Bronchial epithelial cell (primary cell): ENCODE data around the gene ERG28. TPM values are rescaled to one million over a fixed set of nuclear protein-coding genes. Genes with fewer than 3 reads are reported as not detected.

Source experiments
- DNase-seq: peaks from one replicate; pipeline ENCODE4 v3.0.0-alpha.2; 2010; ENCODE audit warnings: low read depth
- FAIRE-seq: peaks from 2 replicates; lab custom pipeline; 2011; peaks lifted over from hg19 to GRCh38; lab: Jason Lieb, UNC
- H3K27me3 ChIP-seq: 2 replicates; pipeline ENCODE4 v1.5.1; 2011; ENCODE audit warnings: low read length; ENCODE audit not compliant: control insufficient read depth, insufficient read depth
- H3K36me3 ChIP-seq: 2 replicates; pipeline ENCODE4 v1.5.1; 2011; ENCODE audit warnings: low read length; ENCODE audit not compliant: control insufficient read depth, insufficient read depth
- H3K4me3 ChIP-seq: 2 replicates; pipeline ENCODE4 v1.5.1; 2011; ENCODE audit warnings: mild to moderate bottlenecking, low read depth, low read length, control low read depth
- total RNA-seq: library from RNA; depleted of rRNA; stranded (reverse); fragments of >200 nt; gene quantifications from 2 replicates; pipeline ENCODE4 v1.2.1, GENCODE V29; 2014
- TF ChIP-seq, protein P1 (sequence below): IDR thresholded peaks from 2 replicates; pipeline ENCODE4 v1.5.1; 2011; ENCODE audit warnings: mild to moderate bottlenecking, moderate library complexity, low read length, control low read depth, inconsistent platforms; ENCODE audit not compliant: insufficient read depth, severe bottlenecking

The ERG28 gene
- total RNA-seq, 1 donor from 2014 or later: 4.2 TPM

GRCh38 chr14:75690010-75690409, 29.3 kb upstream of the ERG28 start:
- Histone ChIP-seq H3K36me3 (peaks cover 8% of the 10 kb centered on the region), H3K27me3 (no peaks in the 10 kb centered on the region), H3K4me3 (no peak overlapping the region)
- DNase-seq (no peak), FAIRE-seq (no peak)
- TF ChIP-seq, protein P1, sequence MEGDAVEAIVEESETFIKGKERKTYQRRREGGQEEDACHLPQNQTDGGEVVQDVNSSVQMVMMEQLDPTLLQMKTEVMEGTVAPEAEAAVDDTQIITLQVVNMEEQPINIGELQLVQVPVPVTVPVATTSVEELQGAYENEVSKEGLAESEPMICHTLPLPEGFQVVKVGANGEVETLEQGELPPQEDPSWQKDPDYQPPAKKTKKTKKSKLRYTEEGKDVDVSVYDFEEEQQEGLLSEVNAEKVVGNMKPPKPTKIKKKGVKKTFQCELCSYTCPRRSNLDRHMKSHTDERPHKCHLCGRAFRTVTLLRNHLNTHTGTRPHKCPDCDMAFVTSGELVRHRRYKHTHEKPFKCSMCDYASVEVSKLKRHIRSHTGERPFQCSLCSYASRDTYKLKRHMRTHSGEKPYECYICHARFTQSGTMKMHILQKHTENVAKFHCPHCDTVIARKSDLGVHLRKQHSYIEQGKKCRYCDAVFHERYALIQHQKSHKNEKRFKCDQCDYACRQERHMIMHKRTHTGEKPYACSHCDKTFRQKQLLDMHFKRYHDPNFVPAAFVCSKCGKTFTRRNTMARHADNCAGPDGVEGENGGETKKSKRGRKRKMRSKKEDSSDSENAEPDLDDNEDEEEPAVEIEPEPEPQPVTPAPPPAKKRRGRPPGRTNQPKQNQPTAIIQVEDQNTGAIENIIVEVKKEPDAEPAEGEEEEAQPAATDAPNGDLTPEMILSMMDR: no peak

DNA sequence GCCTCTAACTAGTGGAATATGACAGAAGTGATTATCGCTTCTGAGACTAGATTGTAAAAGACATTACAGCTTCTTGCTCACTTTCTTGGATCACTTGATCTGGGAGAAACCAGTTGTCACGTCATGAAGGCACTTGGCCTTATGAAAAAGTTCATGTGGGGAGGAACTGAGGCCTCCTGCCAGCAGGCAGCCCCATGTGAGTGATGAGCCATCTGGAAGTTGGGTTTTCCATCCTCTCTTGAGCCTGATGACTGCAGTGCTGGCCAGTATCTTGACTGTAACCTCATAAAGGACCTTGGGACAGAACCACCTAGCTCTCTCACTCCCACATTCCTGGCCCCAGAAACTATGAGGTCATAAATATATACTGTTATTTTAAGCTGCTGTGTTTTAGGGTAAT, 28.3 kb upstream of the ERG28 start:
- no peak for FAIRE-seq
- peaks cover 8% of the 10 kb centered on the region for H3K36me3 ChIP-seq
- no peaks in the 10 kb centered on the region for H3K27me3 ChIP-seq
- DNase-seq: no peak
- TF ChIP-seq, protein P1: no peak
- H3K4me3 ChIP-seq: no peak overlapping the region

GRCh38 chr14:75685910-75686309, 25.2 kb upstream of the ERG28 start:
- H3K27me3 ChIP-seq: no peaks in the 10 kb centered on the region
- TF ChIP-seq, protein P1: no peak
- DNase-seq: no peak
- no peak overlapping the region for H3K4me3 ChIP-seq
- FAIRE-seq: no peak
- peaks cover 9% of the 10 kb centered on the region for H3K36me3 ChIP-seq

DNA sequence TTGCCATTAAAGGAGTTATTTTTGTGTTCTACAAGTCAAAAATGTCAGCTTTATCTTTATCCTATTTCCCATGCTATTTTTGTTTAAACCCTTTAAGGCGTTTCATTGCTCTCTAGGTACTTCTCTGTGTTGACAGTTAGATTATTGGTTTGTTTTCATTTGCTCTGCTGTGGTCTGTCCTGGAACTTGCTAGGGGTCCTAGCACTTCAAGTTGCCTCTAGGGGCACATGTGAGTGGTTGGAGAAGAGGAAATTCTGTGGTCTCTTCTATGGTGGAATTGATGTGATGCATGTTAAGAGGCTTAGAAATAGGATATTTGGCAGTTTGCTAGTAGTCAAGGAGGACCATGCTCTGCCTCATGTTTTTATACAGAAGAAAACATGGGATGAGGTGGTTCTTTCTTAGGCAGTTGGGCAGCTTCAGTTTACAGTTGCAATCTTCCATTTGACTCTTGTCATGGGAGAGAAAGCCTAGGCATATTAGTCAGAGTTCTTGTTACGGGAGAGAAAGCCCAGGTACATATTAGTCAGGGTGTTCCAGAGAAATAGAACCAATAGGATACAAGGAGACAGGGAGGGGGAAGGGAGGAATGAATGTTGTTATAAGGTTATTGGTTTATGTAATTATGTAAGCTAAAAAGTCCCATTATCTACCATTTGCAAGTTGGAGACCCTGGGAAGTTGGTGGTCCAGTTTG, 14.7 kb upstream of the ERG28 start:
- TF ChIP-seq, protein P1: no peak
- Histone ChIP-seq H3K27me3 (no peaks in the 10 kb centered on the region), H3K4me3 (no peak overlapping the region), H3K36me3 (peaks cover 3% of the 10 kb centered on the region)
- DNase-seq (peak; percentile 83), FAIRE-seq (no peak)

- DNase-seq: no peak
- TF ChIP-seq, protein P1: no peak
- H3K4me3 ChIP-seq: no peak overlapping the region
- peaks cover 4% of the 10 kb centered on the region for H3K36me3 ChIP-seq
- H3K27me3 ChIP-seq: no peaks in the 10 kb centered on the region
- no peak for FAIRE-seq
These were observed 12.8 kb upstream of the ERG28 start for GRCh38 chr14:75673345-75674035.
